ENCODE measurements around the gene SUCO.

DNA sequence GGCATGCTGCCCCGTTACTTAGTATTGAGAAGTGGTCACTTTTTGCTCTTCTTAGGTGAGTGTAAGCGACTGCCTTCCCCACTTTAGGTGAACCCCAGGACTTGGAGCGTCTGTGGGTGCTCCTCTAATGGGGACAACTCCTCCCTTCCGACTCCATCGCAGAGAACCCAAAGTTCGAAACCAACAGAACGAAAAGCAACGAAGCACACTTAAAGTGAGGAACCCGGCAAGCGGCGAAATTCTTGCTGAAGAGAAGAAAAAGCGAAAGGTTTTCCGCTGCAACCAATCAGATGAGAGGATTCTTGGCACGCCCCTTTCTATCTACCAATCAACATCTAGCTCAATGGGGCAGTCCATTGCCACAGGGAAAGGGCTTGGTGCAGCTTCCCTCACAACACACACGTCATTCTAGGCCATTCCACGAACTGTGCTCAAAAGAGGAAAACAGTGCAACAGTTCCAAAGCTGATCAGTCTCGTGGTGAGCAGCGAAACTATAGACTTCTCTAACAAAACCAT, 709 bp upstream of the SUCO start:
- TF ChIP-seq POLR2A (IDR thresholded peaks at IDR 0.05; ENCODE audit: borderline replicate concordance, extremely low read depth, insufficient read depth, insufficient read length) (peak; percentile 65), CTCF (IDR thresholded peaks at IDR 0.05 in 2 of 3, conservative IDR thresholded peaks at IDR 0.05 in 1 of 3; ENCODE audit: borderline replicate concordance in 1 of 3, insufficient read depth in 1 of 3, low read depth in 2 of 3, low read length in 2 of 3) (no peak), CEBPB (IDR thresholded peaks at IDR 0.05; ENCODE audit: low read depth) (no peak), SP1 (IDR thresholded peaks at IDR 0.05; ENCODE audit: low read depth) (peak; percentile 86; the same call in 1 of the 2 replicates), ZFX (IDR thresholded peaks at IDR 0.05) (no peak), ELF1 (IDR thresholded peaks at IDR 0.05; ENCODE audit: borderline replicate concordance, low read depth) (no peak), ZNF274 (IDR thresholded peaks at IDR 0.05; ENCODE audit: low read depth, low read length) (no peak)
- TF ChIP-seq, protein P1, sequence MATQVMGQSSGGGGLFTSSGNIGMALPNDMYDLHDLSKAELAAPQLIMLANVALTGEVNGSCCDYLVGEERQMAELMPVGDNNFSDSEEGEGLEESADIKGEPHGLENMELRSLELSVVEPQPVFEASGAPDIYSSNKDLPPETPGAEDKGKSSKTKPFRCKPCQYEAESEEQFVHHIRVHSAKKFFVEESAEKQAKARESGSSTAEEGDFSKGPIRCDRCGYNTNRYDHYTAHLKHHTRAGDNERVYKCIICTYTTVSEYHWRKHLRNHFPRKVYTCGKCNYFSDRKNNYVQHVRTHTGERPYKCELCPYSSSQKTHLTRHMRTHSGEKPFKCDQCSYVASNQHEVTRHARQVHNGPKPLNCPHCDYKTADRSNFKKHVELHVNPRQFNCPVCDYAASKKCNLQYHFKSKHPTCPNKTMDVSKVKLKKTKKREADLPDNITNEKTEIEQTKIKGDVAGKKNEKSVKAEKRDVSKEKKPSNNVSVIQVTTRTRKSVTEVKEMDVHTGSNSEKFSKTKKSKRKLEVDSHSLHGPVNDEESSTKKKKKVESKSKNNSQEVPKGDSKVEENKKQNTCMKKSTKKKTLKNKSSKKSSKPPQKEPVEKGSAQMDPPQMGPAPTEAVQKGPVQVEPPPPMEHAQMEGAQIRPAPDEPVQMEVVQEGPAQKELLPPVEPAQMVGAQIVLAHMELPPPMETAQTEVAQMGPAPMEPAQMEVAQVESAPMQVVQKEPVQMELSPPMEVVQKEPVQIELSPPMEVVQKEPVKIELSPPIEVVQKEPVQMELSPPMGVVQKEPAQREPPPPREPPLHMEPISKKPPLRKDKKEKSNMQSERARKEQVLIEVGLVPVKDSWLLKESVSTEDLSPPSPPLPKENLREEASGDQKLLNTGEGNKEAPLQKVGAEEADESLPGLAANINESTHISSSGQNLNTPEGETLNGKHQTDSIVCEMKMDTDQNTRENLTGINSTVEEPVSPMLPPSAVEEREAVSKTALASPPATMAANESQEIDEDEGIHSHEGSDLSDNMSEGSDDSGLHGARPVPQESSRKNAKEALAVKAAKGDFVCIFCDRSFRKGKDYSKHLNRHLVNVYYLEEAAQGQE (IDR thresholded peaks at IDR 0.05; ENCODE audit: low read depth): no peak

All from HCT116 (cell line).